ENCODE results near the gene HOXB8.

Gene HOXB8
- total RNA-seq, result 0 to 1.2 (median 0) reads per million in 17 experiments

DNA sequence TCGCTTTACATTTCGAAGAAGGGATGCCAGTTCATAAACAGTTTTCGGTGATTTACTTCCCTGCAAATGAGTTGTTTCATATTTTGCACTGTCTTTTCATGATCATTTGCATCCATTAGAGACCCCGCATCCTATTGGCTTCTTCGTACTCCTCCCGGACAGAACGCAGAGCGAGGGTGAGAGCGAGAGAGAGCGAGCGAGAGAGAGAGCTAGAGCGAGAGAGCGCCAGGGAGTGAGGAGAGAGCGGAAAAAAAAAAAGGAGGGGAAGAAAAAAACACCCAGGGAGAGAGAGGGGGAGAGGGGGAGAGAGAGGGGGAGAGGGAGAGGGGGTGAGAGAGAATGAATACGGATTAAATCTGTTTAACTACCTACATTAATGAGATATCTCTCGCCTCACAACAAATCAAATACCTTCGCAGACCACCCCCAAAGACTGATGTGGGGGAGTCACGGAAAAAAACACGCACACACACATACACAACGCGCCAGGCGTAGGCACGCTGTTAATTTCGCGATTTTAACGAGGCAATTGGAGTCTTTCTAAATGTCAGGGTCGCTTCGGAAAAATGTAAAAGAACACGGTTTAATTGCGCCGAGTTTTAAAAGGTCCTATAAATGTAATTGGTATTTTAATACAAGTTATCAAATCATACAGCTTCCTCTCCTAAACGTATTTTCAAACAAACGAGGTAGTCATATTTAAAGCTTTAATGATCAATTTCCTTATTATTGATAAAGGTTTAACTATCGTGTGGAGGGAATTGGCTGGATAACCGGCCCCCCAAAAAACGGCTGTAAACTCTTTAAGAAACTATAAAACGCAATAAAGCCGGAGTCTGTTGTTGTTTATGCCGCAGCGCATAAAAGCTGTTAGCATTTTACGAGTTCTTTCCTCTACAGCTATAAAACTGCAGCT is at the start of gene HOXB8:
TSS of gene HOXB8 (minus strand) at position 246 of the 916 bp plus-strand sequence. CDS start 588 bp downstream, outside the sequence.
- no peak for DNase-seq

DNA sequence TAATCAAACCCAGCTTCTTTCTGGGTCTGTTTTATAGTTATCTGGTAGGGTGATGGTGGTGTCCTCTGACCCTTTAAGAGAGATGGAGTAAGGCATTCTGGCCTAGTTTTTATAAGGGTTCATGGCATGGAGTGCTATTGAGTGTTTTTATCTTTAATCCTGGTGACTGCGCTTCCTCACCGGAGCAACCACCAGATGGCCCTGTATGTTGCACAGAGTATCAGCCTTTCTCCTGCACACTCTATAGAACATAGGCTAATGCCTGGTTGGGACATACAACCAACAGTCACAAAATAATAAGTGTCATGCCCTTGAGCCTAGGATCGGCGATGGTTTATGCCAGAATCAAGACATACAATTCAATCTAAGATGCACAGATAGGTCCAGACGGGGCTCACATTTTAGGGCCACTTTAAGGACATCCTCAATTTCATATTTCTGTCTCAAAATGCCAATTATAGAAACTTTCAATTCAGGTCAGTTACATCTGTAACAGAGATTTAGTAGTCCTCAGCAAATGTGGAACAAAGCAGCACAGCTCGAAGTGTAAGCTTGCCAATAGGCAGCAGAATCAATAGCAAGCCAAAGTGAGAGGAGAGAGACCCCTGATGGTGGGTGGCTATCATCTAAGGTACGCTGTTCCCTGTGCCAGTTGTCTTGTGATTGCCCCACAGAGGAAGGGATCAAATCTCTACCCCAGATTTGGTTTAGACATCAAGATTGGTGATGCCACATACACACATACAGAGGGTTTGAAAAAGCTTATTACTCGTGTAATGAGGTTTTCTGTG is 48.2 kb upstream of the HOXB8 start:
- no peak for DNase-seq

DNA sequence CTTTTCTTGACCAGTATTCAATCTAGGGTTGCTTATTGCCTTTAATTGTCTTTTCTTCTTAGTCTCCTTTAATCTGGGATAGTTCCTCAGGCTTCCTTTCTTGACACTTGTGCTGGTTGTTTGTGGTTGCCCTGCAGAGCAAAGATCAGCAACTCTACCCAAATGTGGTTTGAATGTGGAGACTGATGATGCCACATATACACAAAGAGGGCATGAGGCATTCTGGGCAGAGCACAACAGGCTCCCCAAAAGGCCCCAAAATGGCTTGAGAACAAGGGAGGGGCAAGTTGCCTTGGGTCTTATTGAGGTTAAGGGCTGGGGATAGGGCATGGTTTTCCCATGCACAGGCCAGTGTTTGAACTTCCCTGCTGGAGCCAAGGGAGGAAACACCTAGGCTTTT is 40.8 kb upstream of the HOXB8 start:
- no peak for DNase-seq

DNA sequence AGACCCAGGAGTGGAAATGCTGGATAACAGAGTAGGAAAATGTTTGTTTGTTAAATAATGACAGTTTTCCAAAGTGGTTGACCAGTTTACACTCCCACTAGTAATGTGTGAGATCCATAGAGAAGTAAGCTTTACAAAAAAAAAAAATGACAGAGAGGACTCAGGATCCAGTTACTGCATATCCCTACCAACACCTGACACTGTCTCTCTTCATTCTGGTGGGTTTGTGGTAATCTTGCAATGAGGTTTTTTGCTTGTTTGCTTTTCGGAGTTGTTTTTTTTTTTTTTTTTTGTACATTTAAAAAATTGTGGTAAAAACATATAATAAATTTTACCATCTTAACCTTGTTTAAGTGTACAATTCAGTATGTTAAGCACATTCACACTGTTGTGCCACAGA is 34.6 kb upstream of the HOXB8 start:
- no peak for DNase-seq

DNA sequence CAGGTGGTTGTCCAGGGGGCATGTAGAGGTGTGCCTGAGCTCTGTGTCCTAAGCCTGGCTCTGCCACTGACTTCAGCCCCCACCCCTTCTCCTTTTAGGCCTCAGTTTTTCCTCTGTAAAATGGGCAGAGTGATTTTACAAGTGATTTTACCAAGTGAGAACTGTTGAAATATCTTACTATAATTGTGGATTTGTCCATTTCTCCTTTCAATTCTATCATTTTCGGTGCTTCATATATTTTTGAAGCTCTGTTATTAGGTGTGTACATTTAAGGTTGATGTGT is 32.8 kb upstream of the HOXB8 start:
- no peak for DNase-seq

DNA sequence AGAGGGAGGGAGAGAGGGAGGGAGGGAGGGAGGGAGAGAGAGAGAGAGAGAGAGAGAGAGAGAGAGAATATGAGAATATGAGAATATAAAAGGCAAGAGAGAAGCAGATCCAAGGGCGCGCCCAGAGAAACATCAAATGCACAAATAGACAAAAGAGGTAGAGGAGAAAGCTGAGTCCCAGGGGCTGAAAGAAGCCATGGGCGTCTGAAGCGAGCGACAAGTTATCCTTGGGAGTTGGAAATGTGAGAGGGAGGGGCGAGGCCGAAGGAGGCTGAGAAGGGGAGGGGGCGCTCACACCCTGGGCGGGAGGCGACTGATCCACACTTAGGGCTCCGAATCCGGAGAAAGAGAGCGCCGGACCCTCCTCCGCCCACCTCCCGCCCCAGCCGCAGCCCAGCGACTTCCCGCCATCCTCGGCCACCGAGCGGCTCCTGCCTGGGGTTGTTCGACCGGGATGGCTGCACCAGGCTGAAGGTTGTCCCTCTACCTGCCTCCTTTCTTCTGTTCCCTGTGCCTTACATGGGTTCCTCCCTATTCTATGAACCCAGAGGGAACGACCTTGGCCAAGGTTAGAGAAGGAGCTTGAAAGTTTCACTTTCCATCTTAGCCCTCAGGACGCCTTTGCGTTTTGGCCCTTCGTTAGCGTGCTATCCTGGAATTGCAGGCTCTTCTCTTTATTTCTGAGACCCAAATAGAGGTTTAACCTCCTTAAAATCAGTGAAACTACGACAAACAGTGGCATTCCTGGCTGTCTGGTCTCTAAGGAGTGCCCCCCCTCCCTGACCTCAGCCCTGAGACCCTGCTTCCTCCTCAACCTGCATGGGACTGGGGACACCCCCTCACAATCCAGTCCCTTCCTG is 32.2 kb upstream of the HOXB8 start:
- DNase-seq, result no peak

DNA sequence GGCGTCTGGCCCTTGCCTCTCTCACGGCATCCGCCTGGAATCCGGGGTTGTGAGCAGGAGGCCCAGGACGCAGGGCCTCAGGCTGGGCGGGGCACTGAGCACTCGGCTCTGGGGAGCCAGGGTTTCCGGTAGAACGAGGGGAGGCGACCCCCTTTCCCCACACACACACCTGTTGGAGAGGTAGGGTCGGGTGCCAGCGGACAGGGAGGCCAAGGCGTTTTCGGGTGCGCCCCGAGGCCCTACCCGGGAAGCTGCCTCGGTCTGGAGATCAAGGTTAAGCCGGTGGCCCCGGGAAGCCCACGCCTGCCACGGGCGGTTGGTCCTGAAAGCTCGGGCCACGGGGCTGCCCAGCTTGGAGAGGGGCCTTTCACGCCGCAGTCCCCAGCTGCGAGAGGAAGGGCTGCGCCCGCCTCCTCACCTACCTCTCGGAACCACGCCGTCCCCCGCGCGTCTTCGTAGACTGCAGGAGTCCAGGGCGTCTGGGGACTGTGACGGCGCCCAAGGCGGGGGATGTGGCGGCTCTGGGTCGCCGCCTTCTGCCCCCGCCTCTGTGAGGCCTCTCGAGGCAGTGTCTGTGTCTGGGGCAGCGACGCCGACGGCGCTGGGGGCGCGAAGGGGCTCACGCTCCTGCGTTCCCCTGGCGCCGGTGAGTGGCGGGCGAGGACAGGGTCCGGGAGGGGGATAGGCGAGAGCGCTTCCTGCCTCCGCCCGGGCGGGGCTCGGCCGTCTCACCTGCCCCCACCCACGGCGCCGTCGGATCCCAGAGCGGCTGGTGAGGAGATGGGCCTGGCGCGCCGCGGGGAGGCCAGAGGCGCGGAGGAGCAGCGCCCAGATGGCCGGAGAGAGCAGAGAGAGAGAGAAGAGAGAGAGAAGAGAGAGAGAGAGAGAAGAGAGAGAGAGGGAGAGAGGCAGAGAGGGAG is 31.4 kb upstream of the HOXB8 start:
- DNase-seq, result no peak

DNA sequence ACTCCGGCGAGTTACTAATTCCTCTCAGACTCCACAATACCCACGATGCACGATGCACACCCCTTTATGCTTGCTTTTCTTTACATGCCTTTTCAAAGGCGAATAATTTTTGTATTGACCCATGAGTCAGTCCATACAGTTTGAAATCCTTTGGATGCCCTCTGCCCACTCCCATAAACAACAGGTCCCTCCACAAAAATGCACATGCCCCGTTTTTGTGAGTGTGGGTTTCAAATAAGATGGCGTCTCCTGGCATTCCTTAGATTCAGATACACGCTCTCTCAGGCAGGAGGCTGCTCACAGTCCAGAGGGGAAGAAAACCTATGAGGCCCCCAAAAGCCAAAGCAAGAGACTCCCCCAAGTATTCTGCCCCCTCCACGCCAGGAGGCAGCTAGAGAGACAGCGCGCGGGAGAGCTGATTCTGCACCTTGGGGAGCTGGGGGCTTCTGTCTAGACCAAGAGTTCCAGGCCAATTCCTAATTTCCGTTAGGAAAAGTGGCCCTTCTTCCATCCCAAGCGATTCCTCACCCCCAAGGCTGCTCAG is 30.6 kb upstream of the HOXB8 start:
- DNase-seq, result no peak

DNA sequence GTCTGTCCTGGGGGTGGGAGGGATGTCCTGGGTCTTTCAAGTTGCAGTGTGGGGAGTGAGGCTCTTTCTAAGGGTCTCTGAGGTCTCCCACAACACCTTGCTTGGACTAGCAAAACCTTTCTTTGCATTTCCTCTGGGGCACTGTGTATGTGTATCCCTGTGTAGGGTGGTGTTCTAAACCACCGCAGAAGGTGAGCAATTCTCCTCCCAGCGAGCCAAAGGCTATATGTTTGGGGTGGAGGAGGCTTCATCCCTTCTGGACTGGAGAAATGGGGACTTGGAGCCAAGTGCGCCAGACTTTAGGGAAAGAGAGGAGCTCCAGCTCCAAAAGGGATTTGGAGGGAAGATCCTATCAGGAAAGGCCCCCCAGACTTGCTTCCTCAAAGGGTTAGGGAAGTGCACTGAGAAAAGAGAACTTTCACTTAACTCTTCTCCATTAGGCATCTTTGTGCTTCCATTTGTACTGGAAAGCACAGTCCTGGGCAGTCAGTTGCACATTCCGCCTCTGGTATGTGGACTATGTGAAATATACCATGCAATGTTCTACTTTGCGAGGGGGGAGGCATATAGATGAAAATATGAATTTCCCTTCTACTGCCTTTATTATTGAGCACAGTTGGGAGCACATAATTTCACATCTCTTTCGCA is 29.9 kb upstream of the HOXB8 start:
- DNase-seq, result peak in 1 of 4 experiments; percentile 26

DNA sequence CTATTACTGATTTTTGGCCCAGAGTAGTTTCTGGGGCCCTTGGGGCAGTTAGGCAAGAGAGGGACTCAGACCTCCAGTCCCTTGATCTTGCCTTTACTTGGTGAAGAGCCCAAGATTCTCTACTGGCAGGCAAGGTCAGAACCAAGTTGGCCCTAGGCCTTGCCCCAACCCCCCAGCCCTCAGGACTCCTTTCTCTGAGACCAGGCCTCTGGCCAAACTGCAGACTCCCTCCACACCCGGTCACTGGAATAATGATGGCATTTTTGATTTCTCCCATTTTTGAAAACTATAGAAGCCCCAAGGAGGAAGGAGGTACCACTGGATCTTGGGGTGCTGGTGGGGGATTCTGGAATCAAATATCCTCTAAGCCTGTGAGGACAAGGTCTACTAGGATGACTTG is 29.1 kb upstream of the HOXB8 start:
- no peak for DNase-seq

DNA sequence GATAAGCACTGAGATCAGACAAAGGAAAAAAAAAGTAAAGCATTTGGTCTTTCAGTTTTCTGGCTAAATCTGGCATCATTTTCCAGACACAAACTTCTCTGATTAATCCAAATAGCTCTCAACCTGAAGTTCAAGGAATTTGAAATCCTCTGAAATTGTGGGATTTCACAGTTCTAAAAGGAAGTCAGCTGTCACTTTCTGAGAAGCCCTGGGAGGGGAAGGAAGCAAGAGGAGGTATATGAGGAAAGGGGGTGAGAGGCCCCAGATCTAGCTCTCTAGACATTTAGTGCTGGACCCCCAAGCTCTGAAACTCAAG is 28.6 kb upstream of the HOXB8 start:
- DNase-seq, result no peak

DNA sequence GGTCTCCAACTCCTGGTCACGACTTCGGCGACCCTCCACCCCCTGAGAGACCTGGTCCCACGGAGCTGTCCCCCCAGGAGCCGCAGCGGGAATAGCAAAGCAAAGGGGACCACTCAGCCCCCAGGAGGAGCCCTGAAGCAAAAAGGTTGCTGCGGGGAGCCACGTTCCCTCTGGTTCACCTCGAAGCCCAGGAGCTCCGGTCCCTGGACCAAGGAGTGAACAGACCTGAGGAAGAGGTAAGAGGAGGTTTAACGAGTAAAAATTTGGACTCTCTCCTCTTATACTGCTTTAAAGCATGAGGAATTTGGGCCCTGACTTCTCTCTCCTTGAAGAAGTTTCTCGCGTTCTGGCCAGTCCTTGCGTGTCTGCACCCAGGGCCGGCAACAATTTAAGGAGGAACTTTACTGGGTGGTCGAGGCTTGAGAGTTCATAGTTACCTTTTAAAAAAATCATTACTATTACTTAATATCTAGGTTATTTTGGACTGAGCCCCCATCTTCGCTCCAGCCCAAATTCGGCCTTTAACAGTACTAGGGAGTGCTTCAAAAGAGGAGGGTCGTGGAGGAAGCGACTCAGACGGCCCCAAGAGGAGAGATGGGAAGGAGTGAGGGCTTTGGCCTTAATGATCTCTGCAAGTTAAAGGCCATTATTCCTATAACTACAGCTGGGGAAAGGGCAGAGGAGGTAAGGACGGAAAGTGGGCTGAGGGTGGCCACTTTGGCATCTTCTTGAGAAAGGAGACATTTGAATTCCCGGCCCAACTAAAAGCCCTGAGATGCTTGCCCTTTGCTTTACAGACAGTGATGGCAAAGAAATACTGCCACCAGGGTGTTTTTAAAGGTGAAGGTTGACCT is 28.0 kb upstream of the HOXB8 start:
- no peak for DNase-seq

DNA sequence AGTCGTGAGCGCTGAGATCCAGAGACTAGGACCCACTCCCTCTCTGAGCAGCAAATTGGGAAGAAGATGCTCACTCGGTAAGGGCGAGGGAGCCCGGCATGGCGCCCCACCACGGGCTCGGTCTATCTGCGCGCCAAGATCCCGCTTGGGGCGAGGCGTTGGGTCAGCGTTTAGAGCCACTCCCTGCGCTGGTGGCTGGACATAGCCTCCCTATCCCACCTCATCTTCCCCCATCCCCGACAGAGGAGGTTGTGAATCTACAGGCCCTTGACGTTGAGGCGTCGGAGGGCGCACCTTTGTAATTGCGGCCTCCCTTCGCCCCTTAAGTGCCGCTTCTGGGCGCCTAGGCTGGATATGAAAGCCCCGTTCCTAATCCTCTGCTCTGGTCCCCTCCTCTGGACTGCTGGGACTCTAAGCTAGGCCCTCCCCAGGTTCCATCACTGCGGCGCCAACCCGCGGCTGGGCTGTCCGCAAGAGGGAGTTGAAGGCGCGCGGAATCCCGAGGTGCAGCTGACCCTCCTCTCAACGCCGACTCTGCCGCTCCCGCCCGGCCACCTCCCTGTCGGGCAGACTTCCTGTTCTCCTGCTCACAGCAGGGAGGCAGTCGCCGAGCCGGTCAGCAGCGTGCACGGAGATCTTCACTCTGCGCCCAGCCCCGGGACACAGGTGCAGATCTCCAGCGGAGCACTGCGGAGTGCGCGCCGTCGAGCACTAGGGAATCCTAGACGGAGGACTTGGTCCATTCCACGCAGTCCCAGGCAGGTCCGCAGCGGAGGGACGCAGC is 27.2 kb upstream of the HOXB8 start:
- peak in 1 of 4 experiments; percentile 28 for DNase-seq

DNA sequence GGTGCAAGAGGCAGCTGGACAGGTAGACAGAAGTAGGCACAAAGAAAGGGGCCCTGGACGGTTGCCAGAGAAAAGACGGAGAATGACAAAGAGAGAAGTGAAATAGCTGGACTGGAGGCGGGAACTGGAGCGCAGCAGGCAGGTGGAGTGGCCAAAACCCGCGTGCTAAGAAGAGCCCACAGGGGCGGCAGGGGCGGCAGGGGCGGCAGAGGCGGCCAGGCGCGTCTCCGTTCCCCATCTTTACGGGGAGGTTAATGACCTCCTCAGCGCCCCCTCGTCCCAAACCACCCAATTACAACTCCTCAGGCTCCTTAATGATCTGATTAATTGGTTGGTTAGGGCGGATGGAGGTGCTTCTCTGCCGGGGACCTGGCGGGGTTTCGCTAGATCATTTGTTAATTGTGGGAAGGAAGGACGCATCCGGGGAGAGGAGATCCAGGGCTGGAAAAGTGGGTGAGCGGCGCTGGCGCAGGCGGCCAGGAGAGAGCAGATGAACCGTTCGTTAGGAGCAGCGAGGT is 26.5 kb upstream of the HOXB8 start:
- no peak for DNase-seq

DNA sequence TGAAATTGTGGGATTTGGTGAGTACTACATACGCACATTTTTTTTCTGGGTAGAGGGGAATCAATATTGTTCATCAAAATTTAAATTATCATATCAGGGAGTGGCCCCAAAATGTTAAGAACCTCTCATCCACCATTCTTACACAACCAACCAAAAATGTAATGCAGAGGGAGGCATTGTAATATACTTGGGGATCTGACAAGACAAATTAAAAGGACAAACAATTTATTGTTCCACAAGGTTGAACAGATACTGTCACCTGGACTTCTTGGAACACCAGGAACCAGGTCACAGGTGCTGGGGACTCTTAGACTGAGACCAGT is 25.7 kb upstream of the HOXB8 start:
- DNase-seq, result no peak

DNA sequence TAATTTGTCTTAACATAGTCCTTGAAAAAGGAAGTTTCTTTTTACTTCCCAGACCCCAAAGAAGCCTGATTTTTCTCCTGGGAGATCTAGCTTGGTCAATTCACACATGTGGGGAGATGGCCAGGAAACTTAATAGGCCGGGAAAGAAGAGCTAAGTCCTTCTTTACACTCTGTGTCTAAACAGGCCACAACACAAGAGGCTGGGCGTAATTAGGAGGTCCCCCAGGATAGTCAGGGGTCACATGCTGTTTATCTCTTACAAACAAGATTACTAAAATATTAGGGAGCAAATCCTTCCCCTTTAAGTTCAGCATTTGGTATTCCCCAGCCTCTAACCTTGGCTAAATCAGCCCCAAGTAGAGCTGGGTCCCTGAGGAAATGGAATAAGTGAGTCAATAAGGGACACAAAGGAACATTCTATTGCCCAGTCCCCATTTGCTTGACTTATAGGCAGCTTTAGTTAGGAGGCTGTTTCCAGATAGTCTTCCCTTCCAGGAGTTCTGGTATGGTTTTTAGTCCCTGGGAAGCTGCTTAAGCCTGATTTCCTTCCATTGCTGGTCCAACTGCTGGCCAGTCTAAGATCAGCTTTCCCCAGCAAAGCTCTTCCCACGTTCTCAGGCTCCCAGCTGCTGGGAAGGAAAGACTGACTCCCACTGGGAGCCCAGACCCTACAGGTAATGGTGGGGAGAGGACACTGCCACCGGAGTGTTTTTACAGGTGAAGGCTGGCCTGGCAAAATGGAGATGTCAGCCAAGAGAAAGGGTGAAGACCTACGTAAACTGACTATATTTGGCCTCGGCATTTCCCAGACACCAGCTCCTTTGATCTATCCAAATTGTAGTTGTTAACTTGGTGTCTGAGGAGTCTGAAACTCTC is 25.1 kb upstream of the HOXB8 start:
- DNase-seq, result no peak

DNA sequence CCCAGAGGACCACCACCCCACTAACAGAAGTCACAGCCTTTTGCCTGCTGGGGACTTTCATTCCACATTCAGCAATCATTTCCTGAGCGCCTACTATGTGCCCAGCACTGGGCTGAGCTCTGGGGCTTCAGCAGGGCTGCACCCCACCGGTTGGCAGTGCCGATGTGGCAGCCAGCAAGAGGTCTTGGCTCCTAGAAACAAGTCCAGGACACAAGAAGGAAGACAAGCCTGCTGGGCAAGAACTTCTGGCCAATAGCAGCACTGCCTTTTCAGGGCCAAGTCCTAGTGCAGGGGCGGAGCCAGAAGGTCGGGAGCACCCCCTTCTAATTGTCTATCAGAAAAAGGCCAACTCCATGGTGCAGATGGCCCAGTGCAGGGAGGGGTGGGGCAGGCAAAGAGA is 24.0 kb upstream of the HOXB8 start:
- no peak for DNase-seq
